ENCODE results near the gene PVALEF.

Gene PVALEF

DNA sequence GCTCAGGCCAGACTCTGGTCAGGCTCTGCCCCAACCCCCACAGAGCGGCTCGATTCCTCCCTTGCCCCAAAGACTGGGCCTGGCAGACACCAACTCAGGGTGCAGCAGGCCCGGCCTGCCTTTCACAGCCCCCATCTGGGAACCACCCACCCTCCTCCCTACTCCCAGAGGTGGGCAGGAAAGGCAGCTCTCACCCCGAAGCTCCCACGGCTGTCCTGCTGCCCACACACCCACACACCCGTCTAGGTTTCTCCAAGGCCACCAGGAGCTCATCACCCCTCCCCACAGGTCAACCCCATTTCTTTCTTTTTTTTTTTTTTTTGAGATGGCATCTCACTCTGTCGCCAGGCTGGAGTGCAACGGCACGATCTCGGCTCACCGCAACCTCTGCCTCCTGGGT, 53.7 kb downstream of the PVALEF start:
- CTCF ChIA-PET: no interaction called here
- POLR2A ChIA-PET: no interaction called here

DNA sequence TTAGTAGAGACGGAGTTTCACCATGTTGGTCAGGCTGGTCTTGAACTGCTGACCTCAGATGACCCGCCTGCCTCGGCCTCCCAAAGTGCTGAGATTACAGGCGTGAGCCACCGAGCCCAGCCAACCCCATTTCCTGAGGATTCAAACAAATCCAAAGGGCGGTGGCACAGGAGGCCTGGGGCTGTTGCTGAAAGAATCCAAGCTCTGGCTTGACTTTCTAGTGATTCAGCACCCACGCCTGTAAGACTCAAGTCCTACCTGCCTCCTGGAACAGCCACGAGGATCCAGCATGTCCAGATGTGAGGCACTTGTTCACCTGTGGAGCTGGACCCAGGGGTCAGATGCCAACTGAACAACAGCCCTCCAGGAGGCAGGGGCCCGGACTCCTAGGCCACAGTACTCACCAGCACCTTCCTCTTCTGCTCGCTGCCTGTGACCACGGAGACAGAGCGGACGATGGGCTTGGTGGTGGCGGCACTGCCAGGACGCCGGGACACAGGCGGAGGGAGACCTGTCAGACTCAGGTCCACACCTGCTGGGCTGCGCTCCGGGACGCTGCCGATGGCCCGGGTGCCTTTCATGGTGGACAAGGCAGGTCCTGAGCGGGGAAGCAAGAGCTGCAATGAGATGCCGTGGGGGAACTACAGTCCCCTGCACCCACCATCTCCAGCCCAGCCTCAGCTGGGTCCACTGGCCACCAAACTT, 54.3 kb downstream of the PVALEF start:
- ChIA-PET CTCF (interaction anchor here (0.5 kb wide), 1 partner anchor 829 kb away, joined by 4 read pairs; no protein-coding TSS in a partner anchor), POLR2A (no interaction called here)
- TF ChIP-seq, protein P1, sequence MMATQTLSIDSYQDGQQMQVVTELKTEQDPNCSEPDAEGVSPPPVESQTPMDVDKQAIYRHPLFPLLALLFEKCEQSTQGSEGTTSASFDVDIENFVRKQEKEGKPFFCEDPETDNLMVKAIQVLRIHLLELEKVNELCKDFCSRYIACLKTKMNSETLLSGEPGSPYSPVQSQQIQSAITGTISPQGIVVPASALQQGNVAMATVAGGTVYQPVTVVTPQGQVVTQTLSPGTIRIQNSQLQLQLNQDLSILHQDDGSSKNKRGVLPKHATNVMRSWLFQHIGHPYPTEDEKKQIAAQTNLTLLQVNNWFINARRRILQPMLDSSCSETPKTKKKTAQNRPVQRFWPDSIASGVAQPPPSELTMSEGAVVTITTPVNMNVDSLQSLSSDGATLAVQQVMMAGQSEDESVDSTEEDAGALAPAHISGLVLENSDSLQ (IDR thresholded peaks at IDR 0.05): no peak
- no peak for TF ChIP-seq FOXM1 (IDR thresholded peaks at IDR 0.05; ENCODE audit: borderline replicate concordance)
- no peak for TF ChIP-seq HDGF (IDR thresholded peaks at IDR 0.05; ENCODE audit: borderline replicate concordance)
- TF ChIP-seq SUZ12 (IDR thresholded peaks at IDR 0.05): no peak
- TF ChIP-seq LEF1 (IDR thresholded peaks at IDR 0.05; ENCODE audit: borderline replicate concordance): no peak
- no peak for TF ChIP-seq ARNT (IDR thresholded peaks at IDR 0.05)
- no peak for TF ChIP-seq L3MBTL2 (conservative IDR thresholded peaks at IDR 0.05)
- TF ChIP-seq NFRKB (IDR thresholded peaks at IDR 0.05): no peak
- no peak for TF ChIP-seq FOXK2 (IDR thresholded peaks at IDR 0.05)
- no peak for TF ChIP-seq SP1 (IDR thresholded peaks at IDR 0.05)
- no peak for TF ChIP-seq CTBP1 (IDR thresholded peaks at IDR 0.05; ENCODE audit: borderline replicate concordance)
- TF ChIP-seq ELF4 (IDR thresholded peaks at IDR 0.05): no peak
- no peak for TF ChIP-seq BHLHE40 (IDR thresholded peaks at IDR 0.05; ENCODE audit: borderline replicate concordance)

More for the DNA sequence above, 53.7 kb downstream of the PVALEF start:
- DNase-seq (ENCODE audit: extremely low spot score): no peak
- TF ChIP-seq NFRKB (IDR thresholded peaks at IDR 0.05) (no peak), SUZ12 (IDR thresholded peaks at IDR 0.05) (no peak), ZNF384 (IDR thresholded peaks at IDR 0.05) (no peak), FOXK2 (IDR thresholded peaks at IDR 0.05) (no peak), CTBP1 (IDR thresholded peaks at IDR 0.05; ENCODE audit: borderline replicate concordance) (no peak), ELF4 (IDR thresholded peaks at IDR 0.05) (no peak), L3MBTL2 (conservative IDR thresholded peaks at IDR 0.05) (no peak), ARNT (IDR thresholded peaks at IDR 0.05) (no peak)

DNA sequence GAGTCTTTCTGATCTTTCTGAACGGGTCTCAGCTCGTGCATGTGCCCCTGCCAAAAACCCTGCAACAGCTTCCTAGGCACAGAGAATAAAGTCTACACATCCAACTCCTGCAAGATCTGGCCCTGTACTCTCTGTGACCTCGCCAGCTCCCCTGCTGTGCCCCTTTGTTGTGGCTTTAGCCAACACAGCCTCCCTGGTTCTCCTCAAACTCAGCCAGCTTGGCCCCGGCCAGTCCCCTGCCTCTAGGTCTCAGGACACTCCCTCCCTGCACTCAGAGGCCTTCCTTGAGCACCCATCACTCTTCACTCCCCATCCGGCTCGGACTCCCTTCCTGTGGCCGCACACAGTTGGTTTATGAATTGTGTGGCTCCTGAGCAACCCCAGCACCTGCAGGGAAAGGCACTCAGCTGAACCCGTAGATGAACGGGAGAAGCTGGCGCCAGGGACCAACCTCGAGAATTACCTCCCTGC, 56.1 kb downstream of the PVALEF start:
- ChIA-PET CTCF (interaction anchor here (0.8 kb wide), 1 partner anchor 20 kb away, joined by 3 read pairs; no protein-coding TSS in a partner anchor), POLR2A (interaction anchor here (1.3 kb wide), 1 partner anchor 18 kb away, joined by 7 read pairs; the partner anchor contains the start of genes NDUFAF8 and TEPSIN)
- DNase-seq (ENCODE audit: extremely low spot score): no peak
- TF ChIP-seq ZNF384 (IDR thresholded peaks at IDR 0.05) (no peak), SP1 (IDR thresholded peaks at IDR 0.05) (no peak), LEF1 (IDR thresholded peaks at IDR 0.05; ENCODE audit: borderline replicate concordance) (no peak), SUZ12 (IDR thresholded peaks at IDR 0.05) (no peak), NFRKB (IDR thresholded peaks at IDR 0.05) (no peak), HDGF (IDR thresholded peaks at IDR 0.05; ENCODE audit: borderline replicate concordance) (no peak), FOXA1 (IDR thresholded peaks at IDR 0.05) (no peak), ELF4 (IDR thresholded peaks at IDR 0.05) (no peak), L3MBTL2 (conservative IDR thresholded peaks at IDR 0.05) (no peak), CTBP1 (IDR thresholded peaks at IDR 0.05; ENCODE audit: borderline replicate concordance) (no peak)

More for the DNA sequence above, 54.3 kb downstream of the PVALEF start:
- no peak for DNase-seq (ENCODE audit: extremely low spot score)

DNA sequence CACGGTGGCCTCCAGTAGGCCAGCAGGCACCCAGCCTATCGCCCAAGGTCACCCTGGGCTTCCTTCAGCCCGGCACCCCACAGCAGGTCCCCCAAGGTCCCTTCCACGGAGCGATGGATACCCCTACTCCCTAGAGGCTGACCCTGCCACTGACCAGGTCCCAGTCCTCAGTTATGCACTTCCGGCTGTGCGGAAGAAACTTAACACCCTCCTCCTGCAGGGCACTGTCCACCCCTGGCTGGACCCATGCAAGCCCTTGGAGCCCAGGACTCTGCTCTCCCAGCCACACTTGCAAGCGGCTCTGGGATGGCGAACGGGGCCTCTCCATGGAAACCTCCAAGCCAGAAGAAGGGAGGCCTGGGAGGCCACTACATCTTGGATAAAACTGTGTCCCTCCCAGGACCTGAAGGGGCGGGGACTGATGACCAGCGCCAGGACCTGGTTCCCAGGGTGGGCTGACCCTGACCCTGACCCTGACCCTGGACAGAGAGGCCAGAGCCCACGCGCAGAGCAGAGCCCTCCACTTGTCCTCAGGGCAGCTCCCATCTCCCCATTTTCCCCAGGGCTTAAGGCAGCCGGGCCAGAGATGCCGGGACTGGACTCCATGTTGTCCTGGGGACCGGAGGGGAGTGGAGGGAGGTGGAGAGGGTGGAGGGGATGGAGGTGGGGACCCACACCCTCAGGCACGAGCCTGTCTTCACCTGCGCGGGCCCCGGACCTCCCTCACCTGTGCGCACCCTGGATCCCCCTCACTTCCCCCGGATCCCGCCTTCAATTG, 56.7 kb downstream of the PVALEF start:
- POLR2A ChIA-PET: interaction anchor here (0.9 to 1.3 kb wide), 6 partner anchors 11 to 86 kb away, joined by 3 to 23 read pairs (median 6); partner anchors contain the start of genes NDUFAF8 and TEPSIN
- no peak for DNase-seq (ENCODE audit: extremely low spot score)
- CTCF ChIA-PET: interaction anchor here (0.8 kb wide), 1 partner anchor 21 kb away, joined by 3 read pairs; no protein-coding TSS in a partner anchor

DNA sequence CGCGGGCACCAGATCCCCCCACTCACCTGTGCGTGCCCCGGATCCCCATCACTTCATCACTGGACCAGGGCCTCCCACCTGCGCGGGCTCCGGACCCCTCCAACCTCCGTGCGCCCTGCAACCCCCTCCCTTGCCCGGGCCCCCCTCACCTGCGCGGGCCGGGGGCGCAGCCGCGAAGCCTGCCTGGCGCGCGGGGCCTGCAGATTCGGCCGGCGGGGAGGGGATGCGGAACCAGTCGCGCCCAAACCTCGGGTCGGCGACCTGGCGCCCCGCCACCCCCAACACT, 57.3 kb downstream of the PVALEF start:
- TF ChIP-seq HDGF (IDR thresholded peaks at IDR 0.05; ENCODE audit: borderline replicate concordance): no peak
- TF ChIP-seq, protein P1 (IDR thresholded peaks at IDR 0.05): no peak
- TF ChIP-seq L3MBTL2 (conservative IDR thresholded peaks at IDR 0.05): no peak
- TF ChIP-seq ARNT (IDR thresholded peaks at IDR 0.05): no peak
- no peak for TF ChIP-seq FOXK2 (IDR thresholded peaks at IDR 0.05)
- no peak for TF ChIP-seq SUZ12 (IDR thresholded peaks at IDR 0.05)
- TF ChIP-seq ELF4 (IDR thresholded peaks at IDR 0.05): no peak
- TF ChIP-seq BHLHE40 (IDR thresholded peaks at IDR 0.05; ENCODE audit: borderline replicate concordance): no peak
- no peak for TF ChIP-seq CTBP1 (IDR thresholded peaks at IDR 0.05; ENCODE audit: borderline replicate concordance)
- TF ChIP-seq FOXM1 (IDR thresholded peaks at IDR 0.05; ENCODE audit: borderline replicate concordance): no peak
- TF ChIP-seq TARDBP (IDR thresholded peaks at IDR 0.05): no peak
- no peak for TF ChIP-seq LEF1 (IDR thresholded peaks at IDR 0.05; ENCODE audit: borderline replicate concordance)
- TF ChIP-seq ZNF384 (IDR thresholded peaks at IDR 0.05): no peak
- no peak for DNase-seq (ENCODE audit: extremely low spot score)
- POLR2A ChIA-PET: interaction anchor here (0.8 to 1.3 kb wide), 9 partner anchors 11 to 127 kb away, joined by 3 to 23 read pairs (median 4); partner anchors contain the start of genes NDUFAF8 and TEPSIN
- CTCF ChIA-PET: no interaction called here

More for the DNA sequence above, 56.7 kb downstream of the PVALEF start:
- TF ChIP-seq FOXA1 (IDR thresholded peaks at IDR 0.05): no peak
- TF ChIP-seq ZNF384 (IDR thresholded peaks at IDR 0.05): no peak
- no peak for TF ChIP-seq ARNT (IDR thresholded peaks at IDR 0.05)
- TF ChIP-seq LEF1 (IDR thresholded peaks at IDR 0.05; ENCODE audit: borderline replicate concordance): no peak
- TF ChIP-seq SUZ12 (IDR thresholded peaks at IDR 0.05): no peak
- no peak for TF ChIP-seq FOXM1 (IDR thresholded peaks at IDR 0.05; ENCODE audit: borderline replicate concordance)
- no peak for TF ChIP-seq TARDBP (IDR thresholded peaks at IDR 0.05)
- TF ChIP-seq NFRKB (IDR thresholded peaks at IDR 0.05): no peak
- TF ChIP-seq CTBP1 (IDR thresholded peaks at IDR 0.05; ENCODE audit: borderline replicate concordance): no peak
- no peak for TF ChIP-seq HDGF (IDR thresholded peaks at IDR 0.05; ENCODE audit: borderline replicate concordance)
- no peak for TF ChIP-seq FOXK2 (IDR thresholded peaks at IDR 0.05)
- TF ChIP-seq ELF4 (IDR thresholded peaks at IDR 0.05): no peak
- no peak for TF ChIP-seq L3MBTL2 (conservative IDR thresholded peaks at IDR 0.05)
- TF ChIP-seq, protein P1 (IDR thresholded peaks at IDR 0.05): no peak
- TF ChIP-seq BHLHE40 (IDR thresholded peaks at IDR 0.05; ENCODE audit: borderline replicate concordance): no peak
- TF ChIP-seq SP1 (IDR thresholded peaks at IDR 0.05): no peak

Measured in HEK293T (cell line).